Measurements from ENCODE around the gene NCSTN.

NCSTN gene

DNA sequence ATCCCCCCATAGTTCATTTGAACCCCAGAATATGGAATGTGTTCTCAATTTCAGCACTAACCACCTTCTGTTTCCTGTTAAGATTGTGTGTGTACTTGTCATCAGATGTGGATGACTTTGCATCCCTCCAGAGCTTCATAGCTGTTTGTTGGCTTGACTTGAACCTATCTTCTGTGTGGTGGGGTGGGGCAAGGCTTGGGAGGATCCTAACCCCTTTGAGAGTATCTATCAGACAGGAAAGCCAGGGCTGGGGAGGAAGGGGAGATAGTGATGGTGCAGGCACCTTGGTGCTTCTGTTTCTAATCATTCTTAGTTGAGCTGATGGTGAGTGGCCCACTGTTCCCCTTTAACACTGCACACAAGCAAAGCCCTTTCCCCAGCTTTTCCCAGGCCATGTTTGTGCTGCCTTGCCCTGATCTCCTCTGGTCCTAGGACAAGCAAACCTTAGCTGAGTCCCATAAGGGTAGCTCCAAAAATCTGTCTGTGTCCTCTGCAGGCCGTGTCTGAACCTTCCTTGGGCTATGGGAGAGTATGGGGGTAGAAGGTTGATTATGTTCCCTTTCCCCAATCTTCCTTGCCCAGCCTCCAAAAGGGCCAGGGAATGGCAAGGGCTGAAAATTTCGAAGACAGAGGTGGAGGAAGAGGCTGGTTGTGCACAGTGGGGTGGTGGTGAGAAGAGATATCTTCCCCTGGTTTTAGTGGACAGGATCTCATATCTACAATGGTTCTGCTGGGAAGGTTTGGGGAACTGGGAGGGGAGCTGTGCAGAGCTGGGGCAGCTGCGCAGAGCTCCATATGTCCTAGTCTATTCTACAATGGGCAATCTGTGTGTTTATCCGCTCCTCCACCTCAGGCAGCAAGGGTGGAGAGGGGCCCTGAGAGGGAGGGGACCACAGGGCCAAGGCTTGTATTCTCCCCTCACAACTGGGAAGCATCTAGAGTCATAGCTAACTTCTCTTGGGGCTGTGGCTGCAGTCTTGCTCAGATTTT, 25.0 kb downstream of the NCSTN start:
- TF ChIP-seq, protein P1, sequence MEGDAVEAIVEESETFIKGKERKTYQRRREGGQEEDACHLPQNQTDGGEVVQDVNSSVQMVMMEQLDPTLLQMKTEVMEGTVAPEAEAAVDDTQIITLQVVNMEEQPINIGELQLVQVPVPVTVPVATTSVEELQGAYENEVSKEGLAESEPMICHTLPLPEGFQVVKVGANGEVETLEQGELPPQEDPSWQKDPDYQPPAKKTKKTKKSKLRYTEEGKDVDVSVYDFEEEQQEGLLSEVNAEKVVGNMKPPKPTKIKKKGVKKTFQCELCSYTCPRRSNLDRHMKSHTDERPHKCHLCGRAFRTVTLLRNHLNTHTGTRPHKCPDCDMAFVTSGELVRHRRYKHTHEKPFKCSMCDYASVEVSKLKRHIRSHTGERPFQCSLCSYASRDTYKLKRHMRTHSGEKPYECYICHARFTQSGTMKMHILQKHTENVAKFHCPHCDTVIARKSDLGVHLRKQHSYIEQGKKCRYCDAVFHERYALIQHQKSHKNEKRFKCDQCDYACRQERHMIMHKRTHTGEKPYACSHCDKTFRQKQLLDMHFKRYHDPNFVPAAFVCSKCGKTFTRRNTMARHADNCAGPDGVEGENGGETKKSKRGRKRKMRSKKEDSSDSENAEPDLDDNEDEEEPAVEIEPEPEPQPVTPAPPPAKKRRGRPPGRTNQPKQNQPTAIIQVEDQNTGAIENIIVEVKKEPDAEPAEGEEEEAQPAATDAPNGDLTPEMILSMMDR (IDR thresholded peaks at IDR 0.05): no peak
- H3K9me3 ChIP-seq: no peaks in the 10 kb centered on the region
- H3K4me3 ChIP-seq (ENCODE audit: low read depth in 1 of 2, low read length in 1 of 2): no peak overlapping the region
- H3K4me1 ChIP-seq (ENCODE audit: control insufficient read depth in 1 of 2, insufficient read depth in 1 of 2, low read depth in 1 of 2, low read length in 1 of 2): no peaks in the 10 kb centered on the region
- H3K36me3 ChIP-seq: no peaks in the 10 kb centered on the region
- H3K27ac ChIP-seq: no peak overlapping the region
- H3K27me3 ChIP-seq: peaks cover 11% of the 10 kb centered on the region

DNA sequence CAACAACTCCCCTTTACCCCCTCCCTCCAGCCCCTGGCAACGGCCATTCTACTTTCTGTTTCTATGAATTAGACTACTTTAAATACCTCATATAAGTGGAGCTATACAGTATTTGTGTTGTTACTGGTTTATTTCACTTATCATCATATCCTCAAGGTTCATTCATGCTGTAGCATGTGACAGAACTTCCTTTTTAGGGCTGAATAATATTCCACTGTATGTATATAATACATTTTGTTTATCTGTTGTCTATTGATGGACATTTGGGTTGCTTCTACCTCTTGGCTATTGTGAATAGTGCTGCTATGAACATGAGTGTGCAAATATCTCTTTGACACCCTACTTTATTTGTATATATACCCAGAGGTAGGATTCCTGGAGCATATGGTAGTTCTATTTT, 25.9 kb downstream of the NCSTN start:
- peaks cover 11% of the 10 kb centered on the region for H3K27me3 ChIP-seq
- no peak overlapping the region for H3K27ac ChIP-seq
- H3K4me3 ChIP-seq (ENCODE audit: low read depth in 1 of 2, low read length in 1 of 2): no peak overlapping the region
- H3K36me3 ChIP-seq: no peaks in the 10 kb centered on the region
- H3K4me1 ChIP-seq (ENCODE audit: control insufficient read depth in 1 of 2, insufficient read depth in 1 of 2, low read depth in 1 of 2, low read length in 1 of 2): no peaks in the 10 kb centered on the region
- H3K9me3 ChIP-seq: no peaks in the 10 kb centered on the region
- TF ChIP-seq, protein P1 (IDR thresholded peaks at IDR 0.05): no peak

DNA sequence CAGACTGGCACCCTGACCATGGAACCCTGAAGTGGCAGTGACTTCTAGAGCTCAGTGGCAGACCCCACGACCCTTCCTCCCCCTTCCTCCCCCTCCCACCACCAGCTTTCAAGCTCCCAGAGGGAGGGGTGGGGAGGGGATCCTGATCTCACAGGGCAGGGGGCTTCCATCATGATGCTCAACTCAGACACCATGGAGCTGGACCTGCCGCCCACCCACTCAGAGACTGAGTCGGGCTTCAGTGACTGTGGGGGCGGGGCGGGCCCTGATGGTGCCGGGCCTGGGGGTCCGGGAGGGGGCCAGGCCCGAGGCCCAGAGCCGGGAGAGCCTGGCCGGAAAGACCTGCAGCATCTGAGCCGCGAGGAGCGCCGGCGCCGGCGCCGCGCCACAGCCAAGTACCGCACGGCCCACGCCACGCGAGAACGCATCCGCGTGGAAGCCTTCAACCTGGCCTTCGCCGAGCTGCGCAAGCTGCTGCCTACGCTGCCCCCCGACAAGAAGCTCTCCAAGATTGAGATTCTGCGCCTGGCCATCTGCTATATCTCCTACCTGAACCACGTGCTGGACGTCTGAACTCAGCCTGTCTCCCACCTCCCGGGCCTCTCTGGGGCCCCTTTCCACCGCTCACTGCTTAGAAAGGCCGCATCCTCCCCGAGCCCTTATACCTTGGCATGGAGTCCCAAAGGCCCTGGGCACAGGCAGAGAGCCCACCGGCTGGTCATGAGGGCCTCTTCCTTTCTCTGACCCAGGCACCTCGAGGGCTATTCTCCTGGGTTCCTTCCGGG, 27.6 kb downstream of the NCSTN start:
- TF ChIP-seq, protein P1 (IDR thresholded peaks at IDR 0.05): no peak
- H3K9me3 ChIP-seq: no peaks in the 10 kb centered on the region
- no peak overlapping the region for H3K4me3 ChIP-seq (ENCODE audit: low read depth in 1 of 2, low read length in 1 of 2)
- peaks cover 11% of the 10 kb centered on the region for H3K27me3 ChIP-seq
- H3K36me3 ChIP-seq: no peaks in the 10 kb centered on the region
- peaks cover 5 to 9% of the 10 kb centered on the region in 2 experiments for H3K4me1 ChIP-seq (ENCODE audit: control insufficient read depth in 1 of 2, insufficient read depth in 1 of 2, low read depth in 1 of 2, low read length in 1 of 2)
- no peak overlapping the region for H3K27ac ChIP-seq

DNA sequence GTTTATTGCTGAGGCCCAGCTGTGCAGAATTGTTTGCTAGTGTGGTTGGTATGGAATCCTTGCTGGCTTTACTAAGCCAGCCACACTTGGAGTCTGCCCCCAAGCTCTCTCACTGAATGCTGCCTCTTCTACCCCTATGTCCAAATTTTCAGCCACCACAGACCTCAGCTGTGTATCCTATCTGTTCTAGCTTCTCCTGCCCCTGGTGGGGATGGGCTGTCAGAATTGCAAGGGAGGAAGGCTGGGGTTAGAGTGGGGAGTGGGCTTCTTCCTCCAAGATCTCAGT, 28.1 kb downstream of the NCSTN start:
- no peak overlapping the region for H3K27ac ChIP-seq
- H3K9me3 ChIP-seq: no peaks in the 10 kb centered on the region
- H3K36me3 ChIP-seq: no peaks in the 10 kb centered on the region
- peaks cover 11% of the 10 kb centered on the region for H3K27me3 ChIP-seq
- H3K4me3 ChIP-seq (ENCODE audit: low read depth in 1 of 2, low read length in 1 of 2): no peak overlapping the region
- TF ChIP-seq, protein P1 (IDR thresholded peaks at IDR 0.05): no peak
- peaks cover 11 to 14% of the 10 kb centered on the region in 2 experiments for H3K4me1 ChIP-seq (ENCODE audit: control insufficient read depth in 1 of 2, insufficient read depth in 1 of 2, low read depth in 1 of 2, low read length in 1 of 2)

DNA sequence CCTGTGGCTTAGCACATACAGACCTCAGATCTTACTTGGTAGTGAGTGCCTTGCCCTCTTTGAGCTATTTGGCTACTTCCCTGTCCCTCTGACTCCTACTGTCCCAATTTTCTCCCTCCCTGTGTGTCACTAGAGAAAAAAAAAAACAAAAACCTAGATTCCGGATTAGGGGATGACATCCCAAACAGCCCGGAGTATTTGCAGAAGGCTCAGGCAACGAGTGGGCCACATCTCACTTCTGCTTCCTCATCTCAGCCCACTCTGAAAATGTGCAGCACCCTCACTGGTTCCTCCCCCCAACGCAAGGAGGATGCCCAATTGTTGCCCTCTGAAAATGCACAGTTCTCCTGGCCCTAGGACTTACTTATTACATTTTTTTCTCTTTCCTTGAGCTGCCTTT, 28.6 kb downstream of the NCSTN start:
- Histone ChIP-seq H3K27me3 (peaks cover 11% of the 10 kb centered on the region), H3K36me3 (no peaks in the 10 kb centered on the region), H3K4me3 (ENCODE audit: low read depth in 1 of 2, low read length in 1 of 2) (no peak overlapping the region), H3K4me1 (ENCODE audit: control insufficient read depth in 1 of 2, insufficient read depth in 1 of 2, low read depth in 1 of 2, low read length in 1 of 2) (peaks cover 14 to 19% of the 10 kb centered on the region in 2 experiments), H3K9me3 (no peaks in the 10 kb centered on the region), H3K27ac (no peak overlapping the region)
- TF ChIP-seq, protein P1 (IDR thresholded peaks at IDR 0.05): no peak
